ENCODE data around the gene MTFMT.
"Not testable (repeated sequence)": the region's sequence is repeated elsewhere in the genome, so short reads cannot be mapped to it uniquely, and the experiment has no call there.

Gene MTFMT

GRCh38 chr15:65076486-65077290, 47.2 kb upstream of the MTFMT start, which contains the start of gene KBTBD13:
Gene KBTBD13 (plus strand): TSS chr15:65076746. CDS start chr15:65076816, 70 bp downstream.
- Histone ChIP-seq H3K4me2 (ENCODE audit: low read depth, low read length, poor library complexity, severe bottlenecking) (peak within 1 kb of the TSS; percentile 70), H3F3A (ENCODE audit: low read depth) (no peaks in the 10 kb centered on the region), H3K79me2 (ENCODE audit: insufficient read depth, low read length) (no peaks in the 10 kb centered on the region), H3K4me1 (ENCODE audit: insufficient read depth, low read length, poor library complexity, severe bottlenecking) (peaks cover 27% of the 10 kb centered on the region), H4K20me1 (ENCODE audit: insufficient read depth, low read length, poor library complexity, severe bottlenecking) (no peaks in the 10 kb centered on the region), H3K9me3 (ENCODE audit: insufficient read depth, low read depth, low read length) (no peaks in the 10 kb centered on the region), H3K9me2 (replicated peaks; ENCODE audit: low read depth, low read length) (no peaks in the 10 kb centered on the region), H3K4me3 (ENCODE audit: low read length, poor library complexity, severe bottlenecking) (peak within 1 kb of the TSS; percentile 46), H2AFZ (ENCODE audit: low read length) (no peak within 1 kb of the TSS), H3K27me3 (ENCODE audit: insufficient read depth, low read length, poor library complexity, severe bottlenecking) (no peaks in the 10 kb centered on the region), H3K36me3 (ENCODE audit: insufficient read depth, low read length) (no peaks in the 10 kb centered on the region), H3K9ac (ENCODE audit: low read depth, low read length, poor library complexity, severe bottlenecking) (peak within 1 kb of the TSS; percentile 63)
- TF ChIP-seq EZH2phosphoT487 (IDR thresholded peaks at IDR 0.05; ENCODE audit: borderline replicate concordance) (no peak), CTCF (conservative IDR thresholded peaks at IDR 0.05; ENCODE audit: low read length) (no peak)

- not testable (repeated sequence) for H4K20me1 ChIP-seq (ENCODE audit: insufficient read depth, low read length, poor library complexity, severe bottlenecking); H3K79me2 ChIP-seq (ENCODE audit: insufficient read depth, low read length); H3K36me3 ChIP-seq (ENCODE audit: insufficient read depth, low read length); H3F3A ChIP-seq (ENCODE audit: low read depth); H3K27me3 ChIP-seq (ENCODE audit: insufficient read depth, low read length, poor library complexity, severe bottlenecking); H2AFZ ChIP-seq (ENCODE audit: low read length); H3K9me3 ChIP-seq (ENCODE audit: insufficient read depth, low read depth, low read length); H3K9me2 ChIP-seq (replicated peaks; ENCODE audit: low read depth, low read length)
- Histone ChIP-seq H3K4me1 (ENCODE audit: insufficient read depth, low read length, poor library complexity, severe bottlenecking) (peaks cover 24% of the 10 kb centered on the region), H3K4me3 (ENCODE audit: low read length, poor library complexity, severe bottlenecking) (peak overlapping the region; percentile 46), H3K4me2 (ENCODE audit: low read depth, low read length, poor library complexity, severe bottlenecking) (peak overlapping the region; percentile 70), H3K9ac (ENCODE audit: low read depth, low read length, poor library complexity, severe bottlenecking) (peak overlapping the region; percentile 63)
These were observed 46.4 kb upstream of the MTFMT start for GRCh38 chr15:65075607-65076395.

GRCh38 chr15:65074946-65075345, 45.5 kb upstream of the MTFMT start:
- not testable (repeated sequence) for H2AFZ ChIP-seq (ENCODE audit: low read length); H3K36me3 ChIP-seq (ENCODE audit: insufficient read depth, low read length); H3K9ac ChIP-seq (ENCODE audit: low read depth, low read length, poor library complexity, severe bottlenecking); H3F3A ChIP-seq (ENCODE audit: low read depth); H3K4me3 ChIP-seq (ENCODE audit: low read length, poor library complexity, severe bottlenecking); H3K4me2 ChIP-seq (ENCODE audit: low read depth, low read length, poor library complexity, severe bottlenecking); H4K20me1 ChIP-seq (ENCODE audit: insufficient read depth, low read length, poor library complexity, severe bottlenecking); H3K9me2 ChIP-seq (replicated peaks; ENCODE audit: low read depth, low read length); H3K27me3 ChIP-seq (ENCODE audit: insufficient read depth, low read length, poor library complexity, severe bottlenecking); H3K79me2 ChIP-seq (ENCODE audit: insufficient read depth, low read length); H3K9me3 ChIP-seq (ENCODE audit: insufficient read depth, low read depth, low read length)
- H3K4me1 ChIP-seq (ENCODE audit: insufficient read depth, low read length, poor library complexity, severe bottlenecking): peaks cover 31% of the 10 kb centered on the region

DNA sequence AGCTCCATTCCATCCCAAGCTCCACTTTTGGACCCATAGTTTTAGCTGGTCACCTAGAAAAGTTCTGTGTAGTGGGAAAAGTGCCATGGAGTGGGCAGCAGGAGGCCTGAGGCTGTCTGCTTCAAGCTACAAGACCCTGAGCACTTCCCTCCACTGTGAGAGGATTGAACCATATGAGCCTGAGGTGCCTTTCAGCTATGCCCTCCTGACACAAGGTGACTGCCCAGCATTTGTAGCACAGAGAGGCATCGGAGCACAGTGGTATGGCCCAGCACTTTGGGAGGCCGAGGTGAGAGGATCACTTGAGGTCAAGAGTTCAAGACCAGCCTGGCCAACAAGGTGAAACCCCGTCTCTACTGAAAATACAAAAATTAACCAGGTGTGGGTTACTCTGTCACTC, 43.2 kb upstream of the MTFMT start:
- Histone ChIP-seq H3K9ac (ENCODE audit: low read depth, low read length, poor library complexity, severe bottlenecking) (no peak overlapping the region), H3K79me2 (ENCODE audit: insufficient read depth, low read length) (no peaks in the 10 kb centered on the region), H4K20me1 (ENCODE audit: insufficient read depth, low read length, poor library complexity, severe bottlenecking) (no peaks in the 10 kb centered on the region), H3F3A (ENCODE audit: low read depth) (no peaks in the 10 kb centered on the region), H3K4me1 (ENCODE audit: insufficient read depth, low read length, poor library complexity, severe bottlenecking) (peaks cover 31% of the 10 kb centered on the region), H3K27me3 (ENCODE audit: insufficient read depth, low read length, poor library complexity, severe bottlenecking) (no peaks in the 10 kb centered on the region), H3K9me3 (ENCODE audit: insufficient read depth, low read depth, low read length) (no peaks in the 10 kb centered on the region), H3K36me3 (ENCODE audit: insufficient read depth, low read length) (no peaks in the 10 kb centered on the region), H3K4me3 (ENCODE audit: low read length, poor library complexity, severe bottlenecking) (no peak overlapping the region), H3K9me2 (replicated peaks; ENCODE audit: low read depth, low read length) (no peaks in the 10 kb centered on the region), H3K4me2 (ENCODE audit: low read depth, low read length, poor library complexity, severe bottlenecking) (no peak overlapping the region), H2AFZ (ENCODE audit: low read length) (no peak overlapping the region)
- TF ChIP-seq CTCF (conservative IDR thresholded peaks at IDR 0.05; ENCODE audit: low read length) (no peak), EZH2phosphoT487 (IDR thresholded peaks at IDR 0.05; ENCODE audit: borderline replicate concordance) (no peak)
